HCT116 (cell line): ENCODE measurements around the gene PCNT. TPM values are rescaled to one million over a fixed set of nuclear protein-coding genes. Genes with fewer than 3 reads are reported as not detected.

Experiments used
- ATAC-seq: fragments of 200-7000 bp; cut with Tn5 transposase; 2 replicates; pipeline ENCODE4 v1.9.1; 2020; ENCODE audit warnings: mild to moderate bottlenecking, moderate library complexity
- BruUV-seq: library from RNA; stranded (reverse); fragments of 400-500 nt; replicated peaks from 2 replicates; lab custom pipeline; 2021; lab: Mats Ljungman, UMichigan
- CTCF ChIA-PET: fragments of 300-600 bp; sonication (Branson Sonifier 250); formaldehyde crosslinking; loops from one replicate; lab custom pipeline; 2021; ENCODE audit warnings: antibody characterized with exemption; lab: Charles Lee
- POLR2A ChIA-PET: fragments of 300-600, 350-600 bp; sonication (Branson Sonifier 250); formaldehyde crosslinking; loops from one replicate; lab custom pipeline; 2021; ENCODE audit warnings: antibody characterized with exemption; lab: Charles Lee
- RAD21 ChIA-PET, 2 experiments: fragments of 300-600 bp; sonication (Branson Sonifier 250); formaldehyde crosslinking; loops; one replicate each; lab custom pipeline; 2023; ENCODE audit warnings: low total read pairs in 2 of 2; ENCODE audit not compliant: uncharacterized antibody in 2 of 2, unreplicated experiment in 2 of 2, low non-redundant PET in 1 of 2; lab: Charles Lee
- DNase-seq: peaks from one replicate; pipeline ENCODE4 v3.0.0-alpha.2; 2010; ENCODE audit warnings: low read depth, low spot score
- H2AFZ ChIP-seq: fragments of 200-600 bp; shearing (Covaris generic), sonication (generic); 2 replicates; pipeline ENCODE4 v1.6.1; 2017; ENCODE audit warnings: low read depth, mixed run types, mixed read lengths, antibody characterized with exemption, low read length; ENCODE audit not compliant: poor library complexity, severe bottlenecking
- H3K27ac ChIP-seq: 2 replicates; pipeline ENCODE4 v1.5.1; 2012; ENCODE audit warnings: low read depth, low read length
- H3K27me3 ChIP-seq: fragments of 200-600 bp; sonication (generic); 2 replicates; pipeline ENCODE4 v1.6.1; 2016; ENCODE audit warnings: mixed run types, low read length, mixed read lengths; ENCODE audit not compliant: insufficient read depth
- H3K36me3 ChIP-seq, 2 experiments: fragments of 200-500 bp in 1 of 2; fragments of 200-600 bp in 1 of 2; sonication (Bioruptor generic) in 1 of 2; sonication (generic) in 1 of 2; 2 replicates each; pipeline versions ENCODE4 v1.5.1 to v1.6.1; 2014 to 2016; ENCODE audit warnings: low read length in 2 of 2, inconsistent platforms in 1 of 2, mixed read lengths in 1 of 2, mixed run types in 1 of 2; ENCODE audit not compliant: insufficient read depth in 2 of 2, control insufficient read depth in 1 of 2
- H3K4me1 ChIP-seq, 2 experiments: fragments of 200-600 bp in 1 of 2; sonication (generic) in 1 of 2; 2 replicates each; pipeline versions ENCODE4 v1.5.1 to v1.6.1; 2012 to 2017; ENCODE audit warnings: low read length in 2 of 2, inconsistent platforms in 1 of 2, mild to moderate bottlenecking in 1 of 2, mixed read lengths in 1 of 2, mixed run types in 1 of 2, moderate library complexity in 1 of 2; ENCODE audit not compliant: insufficient read depth in 2 of 2, control insufficient read depth in 1 of 2
- H3K4me2 ChIP-seq: fragments of 200-600 bp; sonication (generic); 2 replicates; pipeline ENCODE4 v1.6.1; 2017; ENCODE audit warnings: mixed run types, low read length, mixed read lengths
- H3K4me3 ChIP-seq, 2 experiments: fragments of 200-600 bp in 1 of 2; sonication (generic) in 1 of 2; replicated peaks in 1 of 2; 2 replicates each; pipeline ENCODE4 v1.5.1; 2011 to 2016; ENCODE audit warnings: low read length in 2 of 2, control low read depth in 1 of 2, low read depth in 1 of 2, mild to moderate bottlenecking in 1 of 2, mixed read lengths in 1 of 2, mixed run types in 1 of 2
- H3K79me2 ChIP-seq: fragments of 200-600 bp; sonication (generic); 2 replicates; pipeline ENCODE4 v1.6.1; 2017; ENCODE audit warnings: mild to moderate bottlenecking, mixed run types, low read length, moderate library complexity, mixed read lengths; ENCODE audit not compliant: insufficient read depth
- H3K9ac ChIP-seq: fragments of 200-600 bp; sonication (generic); 2 replicates; pipeline ENCODE4 v1.6.1; 2016; ENCODE audit warnings: low read length, mixed read lengths
- H3K9me2 ChIP-seq: fragments of 200-600 bp; sonication (generic), shearing (Covaris generic); 2 replicates; pipeline ENCODE4 v1.6.1; 2017; ENCODE audit warnings: mixed run types, mild to moderate bottlenecking, moderate library complexity; ENCODE audit not compliant: insufficient read depth
- H3K9me3 ChIP-seq, 2 experiments: fragments of 200-500 bp in 1 of 2; fragments of 200-600 bp in 1 of 2; sonication (Bioruptor generic) in 1 of 2; sonication (generic) in 1 of 2; 2 replicates each; pipeline ENCODE4 v1.6.1; 2014 to 2017; ENCODE audit warnings: low read length in 2 of 2, mixed read lengths in 2 of 2, inconsistent platforms in 1 of 2, low read depth in 1 of 2, mild to moderate bottlenecking in 1 of 2, mixed run types in 1 of 2, moderate library complexity in 1 of 2; ENCODE audit not compliant: control insufficient read depth in 1 of 2, insufficient read depth in 1 of 2
- H4K20me1 ChIP-seq: fragments of 200-600 bp; sonication (generic), shearing (Covaris generic); 2 replicates; pipeline ENCODE4 v1.6.1; 2017; ENCODE audit warnings: mixed run types, mild to moderate bottlenecking, moderate library complexity; ENCODE audit not compliant: insufficient read depth
- CBX3 ChIP-seq: IDR thresholded peaks from 2 replicates; pipeline ENCODE4 v1.6.1; 2012; ENCODE audit warnings: low read depth
- ELF1 ChIP-seq: IDR thresholded peaks from 2 replicates; pipeline ENCODE4 v1.6.1; 2012; ENCODE audit warnings: low read depth, borderline replicate concordance
- POLR2A ChIP-seq: IDR thresholded peaks from 2 replicates; pipeline ENCODE4 v1.7.0; 2011; ENCODE audit warnings: borderline replicate concordance; ENCODE audit not compliant: insufficient read depth, insufficient read length; ENCODE audit errors: extremely low read depth
- POLR2AphosphoS5 ChIP-seq: IDR thresholded peaks from 2 replicates; pipeline ENCODE4 v1.6.1; 2011; ENCODE audit warnings: mild to moderate bottlenecking, low read depth, low read length, moderate library complexity
- REST ChIP-seq: IDR thresholded peaks from 2 replicates; pipeline ENCODE4 v1.6.1; 2012; ENCODE audit warnings: low read depth
- SP1 ChIP-seq: IDR thresholded peaks from 2 replicates; pipeline ENCODE4 v1.6.1; 2012; ENCODE audit warnings: low read depth
- ZFX ChIP-seq: fragments of 450-650 bp; IDR thresholded peaks from 2 replicates; pipeline ENCODE4 v1.6.1; 2017
- intact Hi-C: fragments of 100-400 bp; cut with micrococcal nuclease; formaldehyde crosslinking; loops from 2 replicates; pipeline ENCODE4 v1.10.0; 2022
- total RNA-seq: library from RNA; stranded (reverse); gene quantifications from one replicate; pipeline ENCODE4 v1.2.1, GENCODE V29; 2021; ENCODE audit not compliant: unreplicated experiment
- TF ChIP-seq, protein P1 (sequence below), 3 experiments: fragments of 200-600 bp in 1 of 3; sonication (generic) in 1 of 3; IDR thresholded peaks in 2 of 3; conservative IDR thresholded peaks in 1 of 3; 2 replicates each; pipeline ENCODE4 v1.5.1; 2012 to 2017; ENCODE audit warnings: low read depth in 2 of 3, low read length in 2 of 3, antibody characterized with exemption in 1 of 3, borderline replicate concordance in 1 of 3, control low read depth in 1 of 3, mild to moderate bottlenecking in 1 of 3, mixed read lengths in 1 of 3, mixed run types in 1 of 3, moderate library complexity in 1 of 3; ENCODE audit not compliant: insufficient read depth in 1 of 3

Gene PCNT
- total RNA-seq, 1 experiment from 2014 or later, result 43.6 TPM

DNA sequence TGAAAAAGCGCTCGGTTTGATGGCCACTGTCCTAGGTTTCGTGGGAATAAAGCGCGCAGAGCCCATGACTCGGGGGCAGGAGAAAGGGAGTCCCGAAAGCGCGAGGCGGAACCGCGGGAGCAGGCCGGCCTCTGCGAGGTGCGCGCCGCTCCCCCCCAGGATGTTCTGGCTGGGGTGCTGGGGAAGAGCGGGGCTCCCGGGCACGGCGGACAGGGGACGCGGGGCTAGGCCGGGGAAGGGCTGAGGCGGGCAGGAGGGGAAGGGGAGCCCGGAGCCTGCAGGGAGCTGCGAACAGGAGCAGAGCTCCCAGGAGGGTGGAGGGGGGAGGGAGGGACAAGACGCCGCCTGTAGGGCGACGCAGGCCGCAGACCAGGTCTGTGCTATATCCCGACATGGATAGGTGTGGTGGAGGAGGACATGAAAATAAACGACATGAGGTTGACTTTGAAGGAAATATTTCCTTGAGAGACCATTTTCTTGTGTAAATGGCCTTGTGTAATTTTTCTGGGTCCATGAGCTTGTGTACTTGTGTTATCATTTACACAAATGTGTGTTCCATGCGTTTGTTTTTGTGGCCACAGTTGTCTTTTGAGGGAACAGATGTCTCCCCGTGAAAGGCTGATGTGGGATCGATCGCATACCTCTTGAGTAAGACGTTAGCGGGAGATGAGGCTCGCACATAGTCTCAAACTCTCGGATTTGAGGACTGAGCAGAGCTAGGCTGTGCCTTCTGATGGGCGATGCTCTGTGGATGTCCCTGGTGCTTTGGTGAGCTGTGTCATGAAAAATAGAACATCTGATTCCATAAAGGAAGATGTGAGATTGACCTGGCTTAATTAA lies 1.3 kb downstream of the PCNT start:
- peak overlapping the region; percentile 70 to 89 for H3K4me3 ChIP-seq
- ChIA-PET RAD21 (interaction anchor here in 1 of 2 experiments (1.4 kb wide), 1 partner anchor 182 kb away, joined by 4 read pairs; no protein-coding TSS in a partner anchor), CTCF (interaction anchor here (0.9 to 1.6 kb wide), 5 partner anchors 10 to 182 kb away, joined by 3 to 14 read pairs (median 3); partner anchors contain the start of gene LSS), POLR2A (no interaction called here)
- intact Hi-C loops, result loop anchor here (2.0 to 10.0 kb wide), 4 partner anchors 96 to 350 kb away; partner anchors contain the start of genes DIP2A and LSS
- H4K20me1 ChIP-seq, result no peaks in the 10 kb centered on the region
- ATAC-seq, result peak; percentile 40
- H3K9me2 ChIP-seq, result no peaks in the 10 kb centered on the region
- TF ChIP-seq POLR2A (peak; percentile 20), REST (no peak), CBX3 (no peak), POLR2AphosphoS5 (peak; percentile 20; the same call in 1 of the 2 replicates), SP1 (no peak), ELF1 (no peak), ZFX (peak; percentile 85)
- TF ChIP-seq, protein P1, sequence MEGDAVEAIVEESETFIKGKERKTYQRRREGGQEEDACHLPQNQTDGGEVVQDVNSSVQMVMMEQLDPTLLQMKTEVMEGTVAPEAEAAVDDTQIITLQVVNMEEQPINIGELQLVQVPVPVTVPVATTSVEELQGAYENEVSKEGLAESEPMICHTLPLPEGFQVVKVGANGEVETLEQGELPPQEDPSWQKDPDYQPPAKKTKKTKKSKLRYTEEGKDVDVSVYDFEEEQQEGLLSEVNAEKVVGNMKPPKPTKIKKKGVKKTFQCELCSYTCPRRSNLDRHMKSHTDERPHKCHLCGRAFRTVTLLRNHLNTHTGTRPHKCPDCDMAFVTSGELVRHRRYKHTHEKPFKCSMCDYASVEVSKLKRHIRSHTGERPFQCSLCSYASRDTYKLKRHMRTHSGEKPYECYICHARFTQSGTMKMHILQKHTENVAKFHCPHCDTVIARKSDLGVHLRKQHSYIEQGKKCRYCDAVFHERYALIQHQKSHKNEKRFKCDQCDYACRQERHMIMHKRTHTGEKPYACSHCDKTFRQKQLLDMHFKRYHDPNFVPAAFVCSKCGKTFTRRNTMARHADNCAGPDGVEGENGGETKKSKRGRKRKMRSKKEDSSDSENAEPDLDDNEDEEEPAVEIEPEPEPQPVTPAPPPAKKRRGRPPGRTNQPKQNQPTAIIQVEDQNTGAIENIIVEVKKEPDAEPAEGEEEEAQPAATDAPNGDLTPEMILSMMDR (IDR thresholded peaks at IDR 0.05 in 2 of 3, conservative IDR thresholded peaks at IDR 0.05 in 1 of 3; ENCODE audit: borderline replicate concordance in 1 of 3, insufficient read depth in 1 of 3, low read depth in 2 of 3, low read length in 2 of 3), result peak in 2 of 3 experiments; percentile 9 to 17; a peak in 1 of 6 replicates
- no peaks in the 10 kb centered on the region for H3K9me3 ChIP-seq
- H3K9ac ChIP-seq, result peak overlapping the region; percentile 90
- no TSS peak for BruUV-seq
- peak; percentile 28 for DNase-seq
- no peaks in the 10 kb centered on the region for H3K27me3 ChIP-seq
- H2AFZ ChIP-seq, result no peak overlapping the region
- H3K36me3 ChIP-seq, result peaks cover 13 to 16% of the 10 kb centered on the region in 2 experiments; a peak in 3 of 4 replicates
- H3K4me2 ChIP-seq, result peak overlapping the region; percentile 81
- H3K27ac ChIP-seq, result peak overlapping the region; percentile 96
- peaks cover 68% of the 10 kb centered on the region for H3K79me2 ChIP-seq
- peaks cover 20 to 29% of the 10 kb centered on the region in 2 experiments for H3K4me1 ChIP-seq
